ENCODE data around the gene STX7. TPM values are rescaled to one million over a fixed set of nuclear protein-coding genes. Genes with fewer than 3 reads are reported as not detected.

STX7 gene
- total and polyA plus RNA-seq, 4 donors, result 24.1 to 80.7 (median 43.8) TPM

DNA sequence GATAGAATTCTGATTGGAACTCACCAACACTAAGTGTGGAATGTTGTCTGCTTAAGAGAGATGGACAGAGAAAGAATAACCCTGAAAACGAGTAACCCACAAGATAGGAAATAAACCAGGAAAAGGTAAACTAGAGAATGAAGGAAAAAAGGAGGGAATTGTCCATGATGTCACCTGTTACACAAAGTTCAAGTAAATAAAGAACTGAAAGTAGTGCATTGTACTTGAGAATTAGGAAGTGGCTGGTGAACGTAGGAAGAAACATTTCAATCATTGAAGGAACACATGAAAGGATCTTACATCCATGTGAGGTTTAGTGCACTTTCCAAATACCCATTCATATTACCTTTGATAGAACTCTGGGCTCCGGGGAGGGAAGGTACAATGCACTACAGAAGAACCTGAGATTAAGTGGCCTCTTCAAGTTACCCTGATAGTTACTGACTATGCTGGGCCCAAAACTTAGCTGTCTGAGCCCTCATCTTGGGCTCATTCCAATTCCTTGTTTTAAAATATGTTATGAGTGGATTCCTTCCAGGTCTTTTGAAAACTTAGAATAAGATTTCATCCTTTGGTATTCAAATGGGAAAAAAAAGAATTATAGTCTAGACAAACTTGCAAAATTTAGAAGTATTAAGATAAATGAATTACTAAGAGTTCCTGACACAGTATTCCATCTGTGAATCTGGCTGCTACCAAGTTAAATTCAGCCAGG lies 1.1 kb upstream of the STX7 start:
- DNase-seq (no peak), ATAC-seq (ENCODE audit: low FRiP score) (no peak)
- Histone ChIP-seq H3K36me3 (ENCODE audit: control insufficient read depth in 1 of 2, insufficient read depth in 2 of 2, low read length in 1 of 2) (no peaks in the 10 kb centered on the region), H3K9me3 (ENCODE audit: control insufficient read depth, low read length) (no peaks in the 10 kb centered on the region), H3K4me1 (ENCODE audit: control insufficient read depth in 1 of 2, insufficient read depth in 2 of 2, low read length in 2 of 2) (peaks cover 0 to 13% of the 10 kb centered on the region in 2 donors), H3K27me3 (ENCODE audit: control insufficient read depth in 1 of 2, insufficient read depth in 2 of 2, low read length in 1 of 2) (no peaks in the 10 kb centered on the region), H3K4me3 (ENCODE audit: low read length in 2 of 2) (no peak overlapping the region), H3K27ac (ENCODE audit: low read depth in 1 of 2, low read length in 2 of 2) (peak overlapping the region; percentile 44 to 76)
- 19 to 20% methylated on average over 3 of the region's 3 CpGs for WGBS, 2 donors
- intact Hi-C loops (cut with DNase I), result loop anchor here in 1 of 2 donors (10.0 kb wide), 1 partner anchor 301 kb away; the partner anchor contains the start of gene RPS12

DNA sequence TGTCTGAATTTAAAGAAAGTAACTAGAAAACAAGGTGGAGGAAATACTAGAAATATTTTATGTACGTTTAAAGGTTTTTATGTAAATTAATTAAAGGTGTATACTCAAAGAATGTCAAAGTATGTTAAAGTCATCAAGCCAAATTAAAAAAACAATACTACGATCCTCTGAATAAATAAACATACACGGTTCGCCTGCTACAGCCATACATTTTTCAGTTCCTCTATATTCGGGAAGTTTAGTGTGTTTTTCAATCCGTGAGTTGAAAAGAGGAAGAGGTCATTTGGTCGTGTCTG lies 626 bp downstream of the STX7 start:
- Histone ChIP-seq H3K36me3 (ENCODE audit: control insufficient read depth in 1 of 2, insufficient read depth in 2 of 2, low read length in 1 of 2) (peaks cover 0 to 2% of the 10 kb centered on the region in 2 donors), H3K4me1 (ENCODE audit: control insufficient read depth in 1 of 2, insufficient read depth in 2 of 2, low read length in 2 of 2) (peaks cover 2 to 19% of the 10 kb centered on the region in 2 donors), H3K9me3 (ENCODE audit: control insufficient read depth, low read length) (no peaks in the 10 kb centered on the region), H3K27me3 (ENCODE audit: control insufficient read depth in 1 of 2, insufficient read depth in 2 of 2, low read length in 1 of 2) (no peaks in the 10 kb centered on the region), H3K27ac (ENCODE audit: low read depth in 1 of 2, low read length in 2 of 2) (peak overlapping the region in 1 of 2 donors; percentile 93), H3K4me3 (ENCODE audit: low read length in 2 of 2) (peak overlapping the region; percentile 88 to 99)
- intact Hi-C loops (cut with DNase I), result loop anchor here in 1 of 2 donors (10.0 kb wide), 1 partner anchor 303 kb away; the partner anchor contains the start of gene RPS12
- ATAC-seq (ENCODE audit: low FRiP score) (no peak), DNase-seq (no peak)
- 0% methylated on average over 7 of the region's 7 CpGs for WGBS, 2 donors

DNA sequence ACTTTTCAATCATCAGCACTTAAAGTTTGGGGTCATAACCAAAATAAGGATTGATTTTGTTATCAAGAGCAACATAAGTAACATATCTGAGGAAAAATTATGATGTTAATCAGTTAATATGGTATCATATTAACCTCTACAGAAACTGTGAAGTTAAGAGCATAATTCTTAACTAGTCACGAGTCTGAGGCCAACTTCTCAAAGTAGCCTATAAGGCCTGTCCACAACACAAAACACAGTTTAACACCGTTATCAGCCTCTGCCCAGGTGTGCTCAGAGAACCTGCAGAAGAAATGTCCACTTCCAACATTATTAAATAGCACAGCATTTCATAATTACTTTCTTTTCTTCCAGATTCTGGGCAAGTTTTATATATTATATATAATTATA lies 1.1 kb downstream of the STX7 start:
- 3 to 11% methylated on average over 2 of the region's 2 CpGs for WGBS, 2 donors
- no peaks in the 10 kb centered on the region for H3K9me3 ChIP-seq (ENCODE audit: control insufficient read depth, low read length)
- no peak overlapping the region for H3K27ac ChIP-seq (ENCODE audit: low read depth in 1 of 2, low read length in 2 of 2)
- H3K4me3 ChIP-seq (ENCODE audit: low read length in 2 of 2), result peak overlapping the region; percentile 61 to 79
- no peak for ATAC-seq (ENCODE audit: low FRiP score)
- peaks cover 2 to 19% of the 10 kb centered on the region in 2 donors for H3K4me1 ChIP-seq (ENCODE audit: control insufficient read depth in 1 of 2, insufficient read depth in 2 of 2, low read length in 2 of 2)
- no peaks in the 10 kb centered on the region for H3K27me3 ChIP-seq (ENCODE audit: control insufficient read depth in 1 of 2, insufficient read depth in 2 of 2, low read length in 1 of 2)
- peaks cover 0 to 2% of the 10 kb centered on the region in 2 donors for H3K36me3 ChIP-seq (ENCODE audit: control insufficient read depth in 1 of 2, insufficient read depth in 2 of 2, low read length in 1 of 2)
- DNase-seq, result no peak
- intact Hi-C loops (cut with DNase I), result loop anchor here in 1 of 2 donors (10.0 kb wide), 1 partner anchor 303 kb away; the partner anchor contains the start of gene RPS12

DNA sequence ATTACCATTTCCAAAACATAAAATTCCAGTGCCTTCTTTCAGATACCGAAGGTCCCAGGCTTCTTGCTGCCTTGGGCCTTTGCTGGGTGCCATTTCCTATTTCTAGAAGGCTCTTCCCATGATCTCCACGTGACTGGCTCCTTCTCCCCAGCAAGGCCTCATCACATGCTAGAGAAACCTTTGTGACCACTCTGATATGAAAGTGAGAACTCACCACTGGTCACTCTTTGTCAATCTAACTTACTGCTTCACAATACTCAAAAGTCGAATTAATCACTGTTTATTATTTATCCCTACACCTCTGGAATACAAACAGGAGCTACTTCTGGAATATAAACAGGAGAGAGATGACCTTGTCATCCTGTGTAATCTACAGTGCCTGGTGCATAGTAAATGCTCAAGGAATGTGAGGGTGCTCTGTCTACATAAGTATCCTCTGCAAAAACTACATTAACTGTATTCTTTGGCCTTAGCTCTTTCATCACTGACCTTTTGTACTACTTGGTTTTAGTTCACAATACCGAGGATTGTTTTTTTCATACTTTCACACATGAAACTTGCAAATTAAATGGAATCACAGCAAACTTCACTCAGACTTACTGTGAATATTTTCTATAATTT lies 1.6 kb downstream of the STX7 start:
- intact Hi-C loops (cut with DNase I), result loop anchor here in 1 of 2 donors (10.0 kb wide), 1 partner anchor 303 kb away; the partner anchor contains the start of gene RPS12
- H3K4me3 ChIP-seq (ENCODE audit: low read length in 2 of 2), result peak overlapping the region; percentile 26 to 34
- H3K27ac ChIP-seq (ENCODE audit: low read depth in 1 of 2, low read length in 2 of 2), result no peak overlapping the region
- no peaks in the 10 kb centered on the region for H3K9me3 ChIP-seq (ENCODE audit: control insufficient read depth, low read length)
- H3K36me3 ChIP-seq (ENCODE audit: control insufficient read depth in 1 of 2, insufficient read depth in 2 of 2, low read length in 1 of 2), result peaks cover 0 to 2% of the 10 kb centered on the region in 2 donors
- DNase-seq, result peak in 1 of 2 donors; percentile 59
- WGBS, 2 donors, result 21 to 27% methylated on average over 4 of the region's 4 CpGs
- no peak for ATAC-seq (ENCODE audit: low FRiP score)
- H3K27me3 ChIP-seq (ENCODE audit: control insufficient read depth in 1 of 2, insufficient read depth in 2 of 2, low read length in 1 of 2), result no peaks in the 10 kb centered on the region
- H3K4me1 ChIP-seq (ENCODE audit: control insufficient read depth in 1 of 2, insufficient read depth in 2 of 2, low read length in 2 of 2), result peaks cover 2 to 19% of the 10 kb centered on the region in 2 donors

DNA sequence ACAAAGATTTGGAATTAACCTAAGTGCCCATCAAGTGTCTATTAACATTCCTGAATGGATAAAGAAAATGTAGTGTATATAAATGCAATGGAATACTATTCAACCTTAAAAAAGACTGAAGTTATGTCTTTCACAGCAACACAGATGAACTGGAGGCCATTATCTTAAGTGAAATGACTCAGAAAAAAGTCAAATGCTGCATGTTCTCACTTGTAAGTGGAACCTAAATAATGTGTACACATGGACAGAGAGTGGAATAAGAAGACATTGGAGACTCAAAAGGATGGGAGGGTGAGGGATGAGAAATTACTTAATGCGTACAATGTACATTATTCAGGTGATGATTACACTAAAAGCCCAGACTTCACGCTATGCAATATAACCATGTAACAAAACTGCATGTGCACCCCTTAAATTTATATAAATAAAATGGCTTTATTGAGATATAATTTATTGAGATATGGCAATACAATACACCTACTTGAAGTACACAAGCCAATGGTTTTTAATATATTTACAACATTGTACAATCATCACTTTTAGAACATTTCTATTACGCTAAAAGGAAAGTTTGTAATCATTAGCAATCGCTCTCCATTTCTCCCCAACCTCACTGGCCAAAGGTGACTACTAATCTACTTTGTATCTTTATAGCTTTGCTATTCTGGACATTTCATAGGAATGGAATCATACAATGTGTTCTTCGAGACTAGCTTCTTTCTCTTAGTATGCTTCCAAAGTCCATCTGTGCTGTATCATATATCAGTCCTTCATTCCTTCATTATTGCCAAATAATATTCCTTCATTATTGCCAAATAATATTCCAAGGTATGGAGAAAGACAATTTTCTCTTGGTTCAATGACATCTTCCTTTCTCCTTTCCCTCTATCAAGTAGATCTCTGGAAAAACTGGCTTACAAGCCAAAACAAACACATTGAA lies 5.8 kb downstream of the STX7 start:
- H3K4me1 ChIP-seq (ENCODE audit: control insufficient read depth in 1 of 2, insufficient read depth in 2 of 2, low read length in 2 of 2), result peaks cover 2 to 15% of the 10 kb centered on the region in 2 donors

DNA sequence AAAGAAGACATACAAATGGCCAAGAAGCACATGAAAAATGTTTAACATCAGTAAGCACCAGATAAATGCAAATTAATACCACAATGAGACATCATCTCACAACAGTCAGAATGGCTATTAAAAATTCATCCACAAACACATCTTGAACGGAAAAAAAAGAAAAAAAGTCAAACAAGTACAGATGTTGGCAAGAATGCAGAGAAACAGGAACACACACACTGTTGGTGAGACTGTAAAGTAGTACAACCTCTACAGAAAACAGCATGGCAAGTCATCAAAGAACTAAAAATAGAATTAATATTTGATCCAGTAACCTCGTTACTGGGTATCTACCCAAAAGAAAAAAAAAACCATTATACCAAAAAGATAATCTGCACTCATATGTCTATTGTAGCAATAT lies 6.5 kb downstream of the STX7 start:
- intact Hi-C loops (cut with DNase I), result no loop called here
- Histone ChIP-seq H3K36me3 (ENCODE audit: control insufficient read depth in 1 of 2, insufficient read depth in 2 of 2, low read length in 1 of 2) (peaks cover 0 to 2% of the 10 kb centered on the region in 2 donors), H3K27me3 (ENCODE audit: control insufficient read depth in 1 of 2, insufficient read depth in 2 of 2, low read length in 1 of 2) (no peaks in the 10 kb centered on the region), H3K27ac (ENCODE audit: low read depth in 1 of 2, low read length in 2 of 2) (no peak overlapping the region), H3K4me3 (ENCODE audit: low read length in 2 of 2) (no peak overlapping the region), H3K9me3 (ENCODE audit: control insufficient read depth, low read length) (no peaks in the 10 kb centered on the region), H3K4me1 (ENCODE audit: control insufficient read depth in 1 of 2, insufficient read depth in 2 of 2, low read length in 2 of 2) (peaks cover 2 to 15% of the 10 kb centered on the region in 2 donors)
- 8 to 23% methylated on average over 2 of the region's 2 CpGs for WGBS, 2 donors
- DNase-seq (no peak), ATAC-seq (ENCODE audit: low FRiP score) (no peak)

More for the DNA sequence above, 5.8 kb downstream of the STX7 start:
- peaks cover 0 to 2% of the 10 kb centered on the region in 2 donors for H3K36me3 ChIP-seq (ENCODE audit: control insufficient read depth in 1 of 2, insufficient read depth in 2 of 2, low read length in 1 of 2)
- ATAC-seq (ENCODE audit: low FRiP score) (no peak), DNase-seq (no peak)
- H3K27ac ChIP-seq (ENCODE audit: low read depth in 1 of 2, low read length in 2 of 2), result no peak overlapping the region
- H3K4me3 ChIP-seq (ENCODE audit: low read length in 2 of 2), result no peak overlapping the region
- intact Hi-C loops (cut with DNase I), result no loop called here
- no peaks in the 10 kb centered on the region for H3K9me3 ChIP-seq (ENCODE audit: control insufficient read depth, low read length)
- 94 to 96% methylated on average over 5 of the region's 5 CpGs for WGBS, 2 donors
- no peaks in the 10 kb centered on the region for H3K27me3 ChIP-seq (ENCODE audit: control insufficient read depth in 1 of 2, insufficient read depth in 2 of 2, low read length in 1 of 2)

DNA sequence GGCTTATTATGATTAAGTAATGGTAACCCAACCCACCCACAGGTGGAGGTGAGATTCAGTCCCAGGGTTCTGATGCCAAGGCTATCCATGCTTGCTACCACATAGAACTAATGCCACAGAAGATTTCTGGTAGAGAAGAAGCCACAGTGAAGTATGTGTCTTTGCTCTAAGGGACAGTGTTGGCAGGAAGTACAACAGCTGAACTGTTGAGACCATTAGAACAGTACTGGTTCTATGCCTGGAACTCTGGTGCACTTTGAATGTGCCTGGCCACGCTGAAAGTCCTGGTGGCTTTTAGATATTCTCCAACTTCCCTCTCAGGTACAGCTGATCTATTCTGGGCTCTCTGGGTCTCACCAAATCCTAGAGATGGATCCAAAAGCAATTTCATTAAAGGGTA lies 7.8 kb downstream of the STX7 start:
- ATAC-seq (ENCODE audit: low FRiP score) (no peak), DNase-seq (no peak)
- Histone ChIP-seq H3K9me3 (ENCODE audit: control insufficient read depth, low read length) (no peaks in the 10 kb centered on the region), H3K27me3 (ENCODE audit: control insufficient read depth in 1 of 2, insufficient read depth in 2 of 2, low read length in 1 of 2) (no peaks in the 10 kb centered on the region), H3K36me3 (ENCODE audit: control insufficient read depth in 1 of 2, insufficient read depth in 2 of 2, low read length in 1 of 2) (peaks cover 0 to 2% of the 10 kb centered on the region in 2 donors), H3K4me3 (ENCODE audit: low read length in 2 of 2) (no peak overlapping the region), H3K4me1 (ENCODE audit: control insufficient read depth in 1 of 2, insufficient read depth in 2 of 2, low read length in 2 of 2) (peaks cover 2 to 10% of the 10 kb centered on the region in 2 donors), H3K27ac (ENCODE audit: low read depth in 1 of 2, low read length in 2 of 2) (no peak overlapping the region)
- intact Hi-C loops (cut with DNase I), result no loop called here
- 94 to 100% methylated on average over 1 of the region's 1 CpG for WGBS, 2 donors

DNA sequence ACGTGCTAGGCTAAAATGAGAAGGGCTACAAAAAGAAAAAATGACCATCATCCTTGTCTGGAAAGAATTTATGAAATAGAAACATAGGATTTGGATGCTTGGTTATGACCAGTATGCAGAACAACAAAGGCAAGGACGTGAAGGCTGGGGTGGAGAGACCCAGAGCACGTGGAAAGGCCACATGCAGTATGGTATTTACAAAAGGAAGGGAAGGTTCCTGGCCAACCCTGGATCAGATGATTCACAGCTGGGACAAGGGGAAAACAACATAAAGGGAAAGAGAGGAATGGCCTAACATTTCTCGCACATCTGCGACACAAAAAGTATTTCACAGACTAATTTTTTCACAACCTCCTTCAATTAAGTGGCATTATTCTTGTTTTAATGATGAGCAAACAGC lies 8.2 kb downstream of the STX7 start:
- no peak overlapping the region for H3K4me3 ChIP-seq (ENCODE audit: low read length in 2 of 2)
- no peak for ATAC-seq (ENCODE audit: low FRiP score)
- intact Hi-C loops (cut with DNase I), result no loop called here

More for the DNA sequence above, 8.2 kb downstream of the STX7 start:
- peaks cover 2 to 10% of the 10 kb centered on the region in 2 donors for H3K4me1 ChIP-seq (ENCODE audit: control insufficient read depth in 1 of 2, insufficient read depth in 2 of 2, low read length in 2 of 2)
- peaks cover 0 to 3% of the 10 kb centered on the region in 2 donors for H3K36me3 ChIP-seq (ENCODE audit: control insufficient read depth in 1 of 2, insufficient read depth in 2 of 2, low read length in 1 of 2)
- no peaks in the 10 kb centered on the region for H3K27me3 ChIP-seq (ENCODE audit: control insufficient read depth in 1 of 2, insufficient read depth in 2 of 2, low read length in 1 of 2)
- no peak overlapping the region for H3K27ac ChIP-seq (ENCODE audit: low read depth in 1 of 2, low read length in 2 of 2)
- DNase-seq, result peak in 1 of 2 donors; percentile 53
- no peaks in the 10 kb centered on the region for H3K9me3 ChIP-seq (ENCODE audit: control insufficient read depth, low read length)
- WGBS, 2 donors, result 51 to 53% methylated on average over 5 of the region's 5 CpGs

Measured in aorta (tissue), 5 donors.